EH (cell line): ENCODE data around the gene BRSK2.
A peak's percentile ranks its signal among the peaks of the same experiment; 100 is the strongest.
"Not testable (repeated sequence)": the region's sequence is repeated elsewhere in the genome, so short reads cannot be mapped to it uniquely, and the experiment has no call there.

ENCODE experiments used
- DNase-seq: peaks from one replicate; pipeline ENCODE4 v3.0.0-alpha.2; 2015; ENCODE audit warnings: low read depth

The BRSK2 gene

DNA sequence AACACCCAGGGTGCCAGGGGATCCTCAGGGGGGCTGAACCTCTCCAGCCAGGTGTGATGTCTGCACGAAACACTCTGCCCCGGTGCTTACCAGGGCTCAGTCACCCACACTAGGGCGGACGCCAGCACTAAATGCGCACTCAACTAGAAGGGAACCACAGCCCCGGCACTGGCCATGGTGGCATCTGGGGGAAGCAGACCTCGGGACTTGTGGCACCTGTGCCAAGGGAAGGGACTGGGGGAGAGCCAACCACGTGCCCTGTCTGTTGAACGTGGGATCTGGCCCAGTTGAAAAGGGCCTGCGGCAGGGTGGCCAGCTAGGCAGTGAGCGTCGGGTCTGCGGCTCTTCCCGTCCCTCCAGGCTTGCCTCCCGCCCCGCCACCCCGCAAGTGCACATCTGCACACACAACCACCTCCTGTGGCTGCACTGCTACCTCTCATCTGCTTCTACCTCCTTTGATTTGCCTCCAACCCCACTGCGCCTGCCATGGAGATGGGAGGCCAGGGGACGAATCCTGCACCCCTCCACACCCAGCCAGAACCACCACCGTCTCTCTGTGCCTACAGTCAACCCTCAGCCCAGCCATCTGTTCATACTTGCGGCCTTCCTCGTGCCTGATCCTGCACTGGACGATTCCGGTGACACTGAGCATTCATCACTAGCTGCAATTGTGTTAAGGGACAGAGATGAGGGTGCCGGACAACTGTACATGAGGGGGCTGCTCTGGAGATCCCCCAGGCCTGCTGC, 111.9 kb downstream of the BRSK2 start:
- no peak for DNase-seq

DNA sequence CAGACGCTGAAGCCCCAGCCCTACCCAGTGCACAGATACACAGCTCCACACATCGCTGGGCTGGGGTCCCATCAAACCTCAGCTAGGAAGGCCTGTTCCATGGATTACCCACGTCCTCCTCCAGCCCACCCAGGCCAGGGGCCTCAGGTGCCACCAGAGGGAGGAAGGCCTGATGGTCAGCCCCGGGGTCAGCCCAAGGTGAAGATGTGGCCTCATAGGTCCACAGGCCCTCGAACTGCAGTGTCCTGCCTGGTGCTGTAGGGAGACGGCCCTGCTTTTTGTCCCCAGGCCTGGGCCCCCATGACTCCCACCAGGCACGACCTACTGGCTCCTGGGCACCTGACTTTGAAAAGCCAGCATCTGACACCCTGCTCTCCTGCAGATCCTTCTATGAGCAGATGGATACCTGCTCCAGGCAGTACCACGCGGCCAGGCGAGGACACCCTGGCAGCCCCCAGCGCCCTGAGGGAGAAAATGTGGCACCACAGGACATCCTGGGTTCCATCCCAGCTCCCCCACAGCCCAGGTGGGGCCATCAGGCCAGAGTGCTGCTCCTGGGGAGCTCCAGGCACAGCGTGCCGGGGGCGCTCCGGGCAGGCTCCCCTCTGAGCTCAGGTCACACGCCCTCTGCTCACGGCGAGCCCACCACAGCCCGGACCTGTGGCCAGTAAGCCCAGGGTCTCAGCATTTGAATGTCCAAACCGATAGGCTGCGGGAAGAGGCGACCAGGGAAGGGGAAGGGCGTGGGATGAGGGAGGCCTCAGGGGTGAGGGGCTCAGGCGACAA, 112.6 kb downstream of the BRSK2 start:
- DNase-seq, result no peak

DNA sequence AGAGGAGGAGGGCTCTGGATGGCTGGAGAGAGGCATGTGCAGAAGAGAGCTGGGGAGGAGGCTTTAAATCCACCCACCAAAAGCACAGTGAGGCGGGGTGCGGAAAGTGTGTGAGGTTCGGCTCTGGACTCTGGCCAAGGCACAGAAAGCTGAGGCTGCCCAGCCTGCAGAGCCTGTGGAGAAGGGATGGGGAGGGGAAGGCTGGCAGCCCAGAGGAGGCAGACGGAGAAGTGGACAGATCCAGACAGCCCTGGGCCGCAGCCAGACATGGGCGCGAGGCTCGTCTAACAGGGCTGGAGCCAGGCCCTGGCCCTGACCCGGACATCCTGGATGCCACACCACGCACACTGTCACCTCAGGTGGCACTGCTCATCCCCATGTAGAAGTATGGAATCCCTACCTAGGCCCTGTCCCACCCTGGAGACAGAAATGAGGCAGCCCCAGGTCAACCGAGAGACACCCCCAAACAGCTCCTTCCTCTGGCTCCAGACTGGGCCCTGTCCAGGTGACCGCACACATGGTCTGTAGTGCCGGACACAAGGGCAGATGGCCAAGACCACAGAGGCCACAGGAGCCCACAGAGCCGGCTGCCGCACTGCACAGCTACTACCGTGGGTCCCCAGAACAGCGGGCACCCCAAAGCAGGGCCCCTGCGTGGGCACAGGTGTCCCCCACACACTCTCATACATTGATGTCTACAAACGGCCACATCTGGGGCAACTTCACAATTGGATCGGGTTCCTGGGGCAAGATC, 113.4 kb downstream of the BRSK2 start:
- no peak for DNase-seq

DNA sequence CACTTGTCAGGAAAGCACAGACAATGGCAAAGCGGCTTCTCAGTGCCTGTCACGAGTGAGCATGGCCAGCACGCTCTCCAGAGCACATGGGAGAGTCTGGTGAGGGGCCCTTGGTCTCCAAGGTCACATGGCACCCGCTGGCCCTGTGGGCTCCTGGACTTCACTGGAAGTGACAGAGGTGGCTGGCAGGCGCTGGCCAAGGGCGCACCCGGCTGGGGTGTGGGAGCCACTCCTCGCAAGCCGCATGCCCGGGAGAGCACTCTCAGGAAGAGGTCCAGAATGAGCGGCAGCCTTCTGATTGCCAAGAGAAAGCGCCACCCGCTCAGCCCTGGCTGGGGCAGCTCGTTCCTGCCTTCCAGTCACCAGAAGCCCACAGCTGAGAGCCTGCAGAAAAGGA, 114.0 kb downstream of the BRSK2 start:
- DNase-seq, result no peak

DNA sequence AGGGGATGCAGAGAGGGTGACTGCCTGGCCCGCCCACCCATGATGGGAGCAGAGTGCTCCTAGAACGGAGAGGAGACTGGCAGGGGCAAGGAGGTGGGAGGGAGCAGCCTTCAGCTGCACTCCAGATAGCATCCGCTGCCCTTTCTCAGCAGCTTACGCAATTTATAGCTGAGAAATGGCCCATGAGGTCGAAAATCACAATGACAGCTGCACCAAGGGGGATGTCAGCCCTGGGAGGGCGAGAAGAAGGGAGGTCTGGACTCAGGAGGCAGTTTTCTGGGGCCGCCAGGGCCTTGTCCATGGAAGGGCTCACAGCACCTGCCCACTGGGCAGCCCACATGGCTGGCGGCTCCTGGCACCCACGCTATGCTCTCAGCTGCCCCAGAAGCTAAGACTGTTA, 114.4 kb downstream of the BRSK2 start:
- DNase-seq, result no peak

DNA sequence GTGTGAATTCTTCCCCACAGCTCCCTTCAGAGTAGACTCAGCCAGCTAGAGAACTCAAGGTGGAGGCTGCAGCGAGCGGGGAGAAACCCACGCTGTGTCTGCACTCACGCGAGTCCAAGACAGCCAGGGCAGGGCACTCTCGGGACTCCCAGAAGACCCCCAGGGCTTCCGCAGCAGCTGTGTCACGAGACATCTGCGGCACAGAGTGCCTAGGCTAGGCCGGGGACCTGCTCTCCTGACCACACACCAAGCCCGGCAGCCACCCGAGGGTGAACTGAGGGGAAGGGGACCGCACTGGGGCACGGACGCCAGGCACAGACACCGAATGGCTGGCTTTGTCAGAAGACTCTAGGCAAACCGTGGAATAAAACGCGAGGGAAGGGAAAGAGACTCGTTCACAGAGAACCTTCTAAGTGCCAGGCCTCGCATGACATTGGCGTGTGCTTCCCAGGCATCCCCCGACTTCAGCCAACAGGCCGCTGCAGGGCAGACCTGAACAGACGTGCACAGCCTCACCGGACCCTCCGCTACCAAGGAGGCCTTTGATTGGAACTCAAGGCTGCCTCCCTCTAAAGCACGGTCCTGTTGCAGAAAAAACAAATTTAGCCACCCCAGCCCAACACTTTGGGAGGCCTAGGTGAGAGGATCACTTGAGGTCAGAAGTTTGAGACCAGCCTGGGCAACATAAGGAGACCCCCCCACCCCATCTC, 115.0 kb downstream of the BRSK2 start:
- DNase-seq, result no peak

DNA sequence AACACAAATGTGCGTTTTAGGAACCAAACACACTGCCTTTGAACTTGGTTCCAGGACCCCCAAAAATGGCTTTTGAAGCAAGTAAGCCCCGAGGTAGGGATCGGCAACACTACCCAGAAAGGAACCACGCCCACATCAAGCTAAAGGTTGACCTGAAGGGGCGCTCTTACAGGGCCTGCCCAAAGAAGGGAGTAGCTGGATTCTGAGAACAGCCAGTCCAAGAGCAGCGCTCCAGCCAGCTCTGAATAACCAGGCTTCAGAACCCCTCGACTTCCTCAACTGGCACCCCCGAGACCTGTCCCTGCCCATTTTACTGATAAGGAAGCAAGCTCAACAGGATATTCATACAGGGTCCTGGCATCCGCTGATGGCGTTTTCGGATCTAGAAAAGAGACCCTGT, 115.7 kb downstream of the BRSK2 start:
- no peak for DNase-seq

DNA sequence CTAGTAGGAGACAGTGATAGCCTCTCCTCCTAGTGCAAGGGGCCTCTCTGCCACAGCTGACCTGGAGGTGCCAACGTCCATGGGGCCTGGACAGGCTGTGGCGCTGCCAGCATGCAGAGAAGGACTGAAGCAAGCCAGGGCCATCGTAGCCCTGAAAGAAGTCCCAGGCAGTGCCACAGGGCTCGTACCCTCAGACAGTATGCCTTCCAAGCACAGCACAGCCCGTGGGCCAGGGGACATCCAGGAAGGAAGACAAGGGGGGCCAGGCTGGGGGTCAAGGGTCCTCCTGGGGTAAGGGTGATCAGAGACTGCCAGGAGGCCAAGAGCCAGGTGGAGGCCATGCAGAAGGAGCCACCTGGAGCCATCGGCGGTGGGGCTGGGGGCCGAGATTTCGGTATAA, 117.2 kb downstream of the BRSK2 start:
- DNase-seq, result no peak

DNA sequence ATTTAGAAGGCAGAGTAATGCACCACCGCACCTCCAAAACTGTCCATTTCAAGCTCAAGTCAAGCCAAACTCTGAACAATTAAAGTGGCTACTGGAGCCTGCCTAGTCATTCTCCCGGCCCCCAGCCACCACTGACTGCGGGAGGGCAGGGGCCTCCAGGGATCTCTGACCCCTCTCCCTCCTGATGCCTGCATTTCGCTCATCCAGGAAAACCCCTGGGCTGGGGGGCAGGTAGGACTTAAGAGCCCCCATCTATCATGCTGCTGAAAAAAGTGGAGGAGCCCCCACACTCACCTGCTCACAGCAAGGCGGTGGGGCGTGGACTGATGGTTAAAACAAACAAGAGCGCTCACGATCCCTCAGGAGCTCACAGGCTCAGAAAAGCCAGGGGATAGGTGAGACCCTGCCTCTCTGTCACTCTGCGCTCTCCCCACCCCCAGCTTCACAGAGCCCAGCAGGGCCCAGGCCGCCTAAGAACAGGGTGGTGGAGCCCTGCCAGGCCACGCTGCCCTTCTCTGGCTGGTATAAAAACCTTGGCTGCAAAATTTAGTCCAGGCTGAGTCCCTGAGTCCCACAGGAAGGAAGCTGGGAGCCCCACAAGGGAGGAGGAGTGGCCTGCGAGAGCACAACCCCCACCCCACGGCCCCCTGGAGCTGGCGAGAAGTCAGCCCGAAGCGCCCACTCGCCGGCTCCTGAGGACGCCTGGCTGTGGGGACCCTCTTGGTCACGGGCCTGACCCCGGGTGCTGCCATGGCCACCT, 117.8 kb downstream of the BRSK2 start:
- DNase-seq, result no peak

DNA sequence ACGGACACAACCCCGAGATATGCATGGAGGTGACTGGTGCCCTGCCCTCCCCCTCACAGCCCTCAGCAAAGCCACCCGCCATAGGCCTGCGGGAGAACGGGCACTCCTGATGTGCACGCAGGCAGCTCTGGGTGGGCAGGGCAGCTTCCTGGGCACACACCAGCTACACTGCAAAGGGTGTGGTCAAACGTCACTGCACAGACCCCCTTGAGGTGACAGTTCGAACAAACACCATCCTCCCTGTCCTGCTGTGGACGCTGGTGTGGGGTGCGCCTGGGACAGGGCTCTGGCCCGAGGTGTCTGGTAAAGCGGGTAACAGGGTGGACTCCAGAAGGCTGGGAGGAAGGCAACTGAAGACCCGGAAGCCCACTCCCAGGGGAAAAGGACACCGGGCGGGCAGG, 118.8 kb downstream of the BRSK2 start:
- DNase-seq, result no peak

DNA sequence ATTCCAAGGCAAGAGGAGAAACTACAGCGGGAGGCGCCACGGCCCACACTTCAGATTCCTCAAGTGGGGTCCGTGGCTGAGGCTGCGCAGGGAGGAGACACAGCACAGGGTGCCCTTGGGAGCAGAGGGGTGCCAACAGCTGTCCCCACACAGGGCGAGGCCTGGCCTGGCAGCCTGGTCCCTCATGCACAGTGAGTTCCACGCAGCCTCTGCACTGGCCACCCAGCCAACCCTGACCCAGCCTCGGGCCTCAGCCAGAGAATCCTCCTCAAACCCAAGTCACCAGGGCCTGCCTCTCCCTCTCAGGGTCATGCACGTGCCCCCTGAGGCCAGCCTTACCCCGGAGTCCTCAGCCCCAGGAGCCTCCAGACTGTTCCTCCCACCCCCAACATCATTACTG, 119.3 kb downstream of the BRSK2 start:
- no peak for DNase-seq

DNA sequence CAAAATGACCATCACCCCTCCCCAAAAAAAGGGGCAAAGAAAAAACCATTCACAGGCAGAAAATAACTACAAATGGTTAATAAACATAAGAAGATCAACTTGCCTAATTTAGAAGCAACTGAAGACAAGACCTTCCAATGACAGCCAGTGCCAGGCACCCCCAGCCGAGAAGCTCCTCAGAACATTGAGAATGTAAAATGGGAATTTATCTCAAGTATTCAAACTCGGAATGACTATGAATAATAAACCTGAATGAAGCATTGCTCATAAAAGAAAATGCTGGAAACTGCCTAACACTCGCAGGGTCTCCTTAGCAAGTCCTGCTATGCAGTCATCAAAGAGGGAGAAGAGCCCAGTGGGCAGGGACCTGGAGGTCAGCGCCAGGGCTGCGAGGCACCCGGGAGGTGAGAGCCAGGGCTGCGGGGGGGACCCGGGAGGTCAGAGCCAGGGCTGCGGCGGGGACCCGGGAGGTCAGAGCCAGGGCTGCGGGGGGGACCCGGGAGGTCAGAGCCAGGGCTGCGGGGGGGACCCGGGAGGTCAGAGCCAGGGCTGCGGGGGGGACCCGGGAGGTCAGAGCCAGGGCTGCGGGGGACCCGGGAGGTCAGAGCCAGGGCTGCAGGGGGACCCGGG, 120.0 kb downstream of the BRSK2 start:
- DNase-seq, result no peak

DNA sequence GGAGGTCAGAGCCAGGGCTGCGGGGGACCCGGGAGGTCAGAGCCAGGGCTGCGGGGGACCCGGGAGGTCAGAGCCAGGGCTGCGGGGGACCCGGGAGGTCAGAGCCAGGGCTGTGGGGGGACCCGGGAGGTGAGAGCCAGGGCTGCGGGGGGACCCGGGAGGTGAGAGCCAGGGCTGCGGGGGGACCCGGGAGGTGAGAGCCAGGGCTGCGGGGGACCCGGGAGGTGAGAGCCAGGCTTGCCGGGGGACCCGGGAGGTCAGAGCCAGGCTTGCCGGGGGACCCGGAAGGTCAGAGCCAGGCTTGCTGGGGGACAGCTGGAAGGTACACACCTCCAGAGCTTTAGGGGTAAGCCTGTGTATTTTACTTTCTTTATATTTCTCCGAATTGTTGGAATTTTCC, 120.6 kb downstream of the BRSK2 start:
- not testable (repeated sequence) for DNase-seq

DNA sequence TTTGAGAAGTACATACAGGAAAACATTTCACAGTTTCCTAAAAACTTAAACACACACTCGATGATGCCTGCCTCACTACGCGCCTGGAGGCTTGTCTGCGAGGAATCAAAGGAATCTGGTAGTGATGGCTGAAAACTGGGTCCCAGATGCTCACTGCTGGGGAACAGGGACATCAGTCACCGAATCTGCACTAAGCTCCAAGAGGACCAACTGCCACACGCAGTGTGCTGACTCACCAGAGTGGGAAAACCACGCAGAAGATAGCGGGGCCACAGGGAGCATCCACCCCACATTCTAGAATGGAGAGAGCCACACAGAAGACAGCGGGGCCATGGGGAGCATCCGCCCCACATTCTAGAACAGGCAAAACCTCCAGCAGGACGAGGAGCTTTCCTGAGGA, 121.2 kb downstream of the BRSK2 start:
- DNase-seq, result peak; percentile 32

DNA sequence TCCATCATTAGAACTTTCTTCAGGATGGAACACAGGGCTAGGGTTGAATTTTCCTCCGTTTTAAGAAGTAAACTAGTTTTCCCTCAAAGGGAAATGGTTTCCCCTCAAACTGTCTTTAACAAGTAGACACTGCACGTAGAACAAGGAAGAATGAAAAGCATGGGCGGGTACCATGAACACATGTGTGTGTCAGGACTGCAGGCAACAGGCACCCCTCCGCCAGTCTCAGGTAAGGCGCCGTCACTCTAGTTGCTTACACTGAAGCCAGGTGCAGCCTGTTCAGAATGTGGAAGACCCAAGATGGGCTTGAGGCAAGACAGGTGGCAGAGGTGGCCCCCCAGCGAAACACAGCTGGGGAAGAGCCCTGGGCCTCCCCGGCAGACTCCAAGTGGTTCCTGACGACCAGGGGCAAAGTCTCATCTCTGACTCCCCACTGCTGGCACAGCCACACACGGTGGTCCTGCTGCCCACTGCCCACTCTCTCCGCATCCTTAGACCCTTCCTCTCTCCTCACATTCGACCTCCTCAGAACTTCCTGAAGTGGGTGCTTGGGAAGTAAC, 122.3 kb downstream of the BRSK2 start:
- no peak for DNase-seq
